GM12878 (cell line): ENCODE results near the gene RUVBL2. TPM values are rescaled to one million over a fixed set of nuclear protein-coding genes. Genes with fewer than 3 reads are reported as not detected.

ENCODE experiments used
- BACH1 ChIP-seq: fragments of 450-650 bp; IDR thresholded peaks from 2 replicates; pipeline ENCODE4 v1.6.1; 2017; ENCODE audit warnings: mild to moderate bottlenecking, borderline replicate concordance
- BHLHE40 ChIP-seq, 2 experiments: fragments of 450-650 bp in 1 of 2; IDR thresholded peaks; 2 replicates each; pipeline ENCODE4 v1.6.1; 2011 to 2017; ENCODE audit warnings: low read depth in 2 of 2, borderline replicate concordance in 1 of 2, improper control_type of control experiment in 1 of 2, low read length in 1 of 2, mild to moderate bottlenecking in 1 of 2
- CTCF ChIP-seq, 3 experiments: IDR thresholded peaks in 2 of 3; conservative IDR thresholded peaks in 1 of 3; 2 replicates each; pipeline ENCODE4 v1.5.1; 2011; ENCODE audit warnings: low read depth in 3 of 3, low read length in 3 of 3, mild to moderate bottlenecking in 3 of 3, control low read depth in 2 of 3, moderate library complexity in 2 of 3, inconsistent platforms in 1 of 3, mixed read lengths in 1 of 3; ENCODE audit not compliant: control insufficient read depth in 2 of 3, insufficient read depth in 1 of 3; ENCODE audit errors: extremely low read depth in 1 of 3
- IKZF2 ChIP-seq, 2 experiments: fragments of 450-650 bp; IDR thresholded peaks; 2 replicates each; pipeline ENCODE4 v1.6.1; 2017; ENCODE audit warnings: mild to moderate bottlenecking in 2 of 2, moderate library complexity in 2 of 2
- IRF4 ChIP-seq: IDR thresholded peaks from 2 replicates; pipeline ENCODE4 v1.6.1; 2011; ENCODE audit warnings: low read depth, low read length
- POLR2AphosphoS2 ChIP-seq: IDR thresholded peaks from 2 replicates; pipeline ENCODE4 v1.6.1; 2011; ENCODE audit warnings: low read depth, mild to moderate bottlenecking, low read length, improper control_type of control experiment, moderate library complexity
- POU2F2 ChIP-seq: IDR thresholded peaks from 3 replicates; pipeline ENCODE4 v1.6.1; 2011; ENCODE audit warnings: low read depth, mild to moderate bottlenecking, low read length, borderline replicate concordance
- RAD21 ChIP-seq: IDR thresholded peaks from 2 replicates; pipeline ENCODE4 v1.6.1; 2011; ENCODE audit warnings: mild to moderate bottlenecking, low read depth, low read length, moderate library complexity; ENCODE audit not compliant: insufficient read depth
- RAD51 ChIP-seq: fragments of 450-650 bp; IDR thresholded peaks from 2 replicates; pipeline ENCODE4 v1.6.1; 2016; ENCODE audit warnings: moderate library complexity, mild to moderate bottlenecking, inconsistent platforms
- RUNX3 ChIP-seq: IDR thresholded peaks from 2 replicates; pipeline ENCODE4 v1.6.1; 2012; ENCODE audit warnings: low read length, inconsistent platforms
- SMAD5 ChIP-seq: IDR thresholded peaks from 2 replicates; pipeline ENCODE4 v1.6.1; 2016; ENCODE audit warnings: antibody characterized with exemption, low read depth
- SMARCA5 ChIP-seq: fragments of 450-650 bp; IDR thresholded peaks from 2 replicates; pipeline ENCODE4 v1.6.1; 2017; ENCODE audit warnings: mild to moderate bottlenecking
- STAT1 ChIP-seq: fragments of 450-650 bp; conservative IDR thresholded peaks from 2 replicates; pipeline ENCODE4 v1.6.1; 2014; ENCODE audit warnings: antibody characterized with exemption, mild to moderate bottlenecking
- YY1 ChIP-seq: IDR thresholded peaks from 2 replicates; pipeline ENCODE4 v1.6.1; 2011; ENCODE audit warnings: low read depth, mild to moderate bottlenecking, low read length
- ZNF384 ChIP-seq: IDR thresholded peaks from 2 replicates; pipeline ENCODE4 v1.6.1; 2012; ENCODE audit warnings: low read depth, mild to moderate bottlenecking, low read length, improper control_type of control experiment, borderline replicate concordance
- ZNF592 ChIP-seq: fragments of 450-650 bp; IDR thresholded peaks from 2 replicates; pipeline ENCODE4 v1.6.1; 2017; ENCODE audit warnings: mild to moderate bottlenecking, moderate library complexity
- polyA plus RNA-seq, 11 experiments: library from polyadenylated mRNA; depleted of rRNA in 4 of 11; unstranded in 6 of 11; stranded (reverse) in 5 of 11; fragments of >200 nt; fragmentation: Nextera tagmentation in 4 of 11; fragmentation: Illumina TruSeq in 1 of 11; extraction: Ambion mirVana in 4 of 11; extraction: Trizol in 1 of 11; gene quantifications; 1 replicate in 1 of 11; 2 replicates in 10 of 11; pipeline versions ENCODE4 v1.2.1 to v1.2.3, GENCODE V29; 2011 to 2016; ENCODE audit warnings: inconsistent platforms in 2 of 11, missing spikeins in 2 of 11, low read depth in 1 of 11
- total RNA-seq, 4 experiments: library from RNA; depleted of rRNA in 3 of 4; stranded (reverse); fragments of >200 nt in 3 of 4; fragmentation: Illumina TruSeq in 1 of 4; extraction: Trizol in 1 of 4; gene quantifications; 2 replicates each; pipeline versions ENCODE4 v1.2.1 to v1.2.3, GENCODE V29; 2013 to 2021

Gene RUVBL2
- total and polyA plus RNA-seq, 10 of the 15 experiments (the other 5 are each of a cell fraction or from before 2014, with no cell fraction given): 33.8 to 224 (median 125) TPM

GRCh38 chr19:48970923-48971395, 22.7 kb upstream of the RUVBL2 start (continued):
- 0 out of 4 replicates have a peak, but pooled peaks of 1 of the 2 experiments have one; percentile 18 for TF ChIP-seq IKZF2 (IDR thresholded peaks at IDR 0.05)
- peak; percentile 92 to 97 (median 94) for TF ChIP-seq CTCF (IDR thresholded peaks at IDR 0.05 in 2 of 3, conservative IDR thresholded peaks at IDR 0.05 in 1 of 3; ENCODE audit: control insufficient read depth in 2 of 3, extremely low read depth in 1 of 3, insufficient read depth in 1 of 3, low read depth in 3 of 3, low read length in 3 of 3)
- TF ChIP-seq RAD21: peak; percentile 86
- TF ChIP-seq SMARCA5: peak; percentile 72
- TF ChIP-seq RAD51: no peak
- TF ChIP-seq STAT1: no peak
- TF ChIP-seq ZNF384: no peak
- TF ChIP-seq ZNF592: no peak
- TF ChIP-seq BACH1: no peak
- peak; percentile 63; the same call in 1 of the 2 replicates for TF ChIP-seq IRF4
- peak; percentile 40 to 49; a peak in 2 of 4 replicates for TF ChIP-seq BHLHE40 (IDR thresholded peaks at IDR 0.05; ENCODE audit: borderline replicate concordance in 1 of 2, low read depth in 2 of 2, low read length in 1 of 2)
- no peak for TF ChIP-seq POLR2AphosphoS2
- peak; percentile 37; the same call in 1 of the 2 replicates for TF ChIP-seq RUNX3
- peak; percentile 68; the same call in 1 of the 3 replicates for TF ChIP-seq POU2F2
- TF ChIP-seq SMAD5: no peak
- TF ChIP-seq YY1: peak; percentile 72
